Measurements from ENCODE around the gene SEPTIN11.

Gene SEPTIN11

GRCh38 chr4:76952656-76953582 is 3.4 kb downstream of the SEPTIN11 start:
- no peak overlapping the region for H3K27ac ChIP-seq
- no peak overlapping the region for H3K9ac ChIP-seq
- H3K4me2 ChIP-seq: peak overlapping the region; percentile 98; the same call in 1 of the 2 replicates
- no peaks in the 10 kb centered on the region for H3K36me3 ChIP-seq (ENCODE audit: insufficient read depth)
- no peak overlapping the region for H2AFZ ChIP-seq (ENCODE audit: low read depth)
- peaks cover 22% of the 10 kb centered on the region for H3K4me1 ChIP-seq (ENCODE audit: low read depth, poor library complexity, severe bottlenecking)
- no peaks in the 10 kb centered on the region for H3K27me3 ChIP-seq (ENCODE audit: insufficient read depth, low read depth)
- H4K20me1 ChIP-seq (ENCODE audit: insufficient read depth): no peaks in the 10 kb centered on the region; the same call in 1 of the 2 replicates
- TF ChIP-seq, protein P1, sequence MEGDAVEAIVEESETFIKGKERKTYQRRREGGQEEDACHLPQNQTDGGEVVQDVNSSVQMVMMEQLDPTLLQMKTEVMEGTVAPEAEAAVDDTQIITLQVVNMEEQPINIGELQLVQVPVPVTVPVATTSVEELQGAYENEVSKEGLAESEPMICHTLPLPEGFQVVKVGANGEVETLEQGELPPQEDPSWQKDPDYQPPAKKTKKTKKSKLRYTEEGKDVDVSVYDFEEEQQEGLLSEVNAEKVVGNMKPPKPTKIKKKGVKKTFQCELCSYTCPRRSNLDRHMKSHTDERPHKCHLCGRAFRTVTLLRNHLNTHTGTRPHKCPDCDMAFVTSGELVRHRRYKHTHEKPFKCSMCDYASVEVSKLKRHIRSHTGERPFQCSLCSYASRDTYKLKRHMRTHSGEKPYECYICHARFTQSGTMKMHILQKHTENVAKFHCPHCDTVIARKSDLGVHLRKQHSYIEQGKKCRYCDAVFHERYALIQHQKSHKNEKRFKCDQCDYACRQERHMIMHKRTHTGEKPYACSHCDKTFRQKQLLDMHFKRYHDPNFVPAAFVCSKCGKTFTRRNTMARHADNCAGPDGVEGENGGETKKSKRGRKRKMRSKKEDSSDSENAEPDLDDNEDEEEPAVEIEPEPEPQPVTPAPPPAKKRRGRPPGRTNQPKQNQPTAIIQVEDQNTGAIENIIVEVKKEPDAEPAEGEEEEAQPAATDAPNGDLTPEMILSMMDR (conservative IDR thresholded peaks at IDR 0.05; ENCODE audit: low read depth, low read length): no peak
- peaks cover 56% of the 10 kb centered on the region for H3K79me2 ChIP-seq (ENCODE audit: insufficient read depth, low read depth)
- no peak overlapping the region for H3K4me3 ChIP-seq (IDR thresholded peaks at IDR 0.05; ENCODE audit: insufficient read depth, low read depth, low read length)

GRCh38 chr4:76953956-76954355 is 4.4 kb downstream of the SEPTIN11 start:
- TF ChIP-seq, protein P1 (conservative IDR thresholded peaks at IDR 0.05; ENCODE audit: low read depth, low read length): no peak
- Histone ChIP-seq H3K4me1 (ENCODE audit: low read depth, poor library complexity, severe bottlenecking) (peaks cover 22% of the 10 kb centered on the region), H3K27me3 (ENCODE audit: insufficient read depth, low read depth) (no peaks in the 10 kb centered on the region), H3K4me3 (IDR thresholded peaks at IDR 0.05; ENCODE audit: insufficient read depth, low read depth, low read length) (no peak overlapping the region), H3K4me2 (no peak overlapping the region), H3K9ac (no peak overlapping the region), H3K79me2 (ENCODE audit: insufficient read depth, low read depth) (peaks cover 56% of the 10 kb centered on the region), H2AFZ (ENCODE audit: low read depth) (no peak overlapping the region), H3K36me3 (ENCODE audit: insufficient read depth) (no peaks in the 10 kb centered on the region), H4K20me1 (ENCODE audit: insufficient read depth) (no peaks in the 10 kb centered on the region; the same call in 1 of the 2 replicates), H3K27ac (no peak overlapping the region)

DNA sequence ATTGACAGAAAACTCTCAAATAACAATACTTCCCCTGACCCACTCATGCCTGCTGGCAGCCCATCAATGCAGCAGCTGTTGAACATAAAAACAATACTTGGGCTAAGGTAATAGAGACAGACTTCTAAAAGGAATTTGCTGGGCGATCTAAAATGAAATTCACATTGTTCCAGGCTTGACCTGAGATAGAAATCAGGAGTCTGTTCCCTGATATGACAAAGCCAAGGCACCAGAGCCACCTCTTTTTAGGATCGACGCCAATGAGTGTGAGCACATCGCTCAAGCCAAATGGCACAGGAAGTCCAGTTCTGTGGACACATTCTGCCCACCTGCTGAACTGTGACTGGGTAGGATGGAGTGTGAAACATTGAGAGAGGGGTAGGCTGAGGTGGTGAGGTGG is 4.9 kb downstream of the SEPTIN11 start:
- Histone ChIP-seq H3K4me2 (no peak overlapping the region), H3K9ac (no peak overlapping the region), H4K20me1 (ENCODE audit: insufficient read depth) (no peaks in the 10 kb centered on the region; the same call in 1 of the 2 replicates), H3K36me3 (ENCODE audit: insufficient read depth) (no peaks in the 10 kb centered on the region), H3K79me2 (ENCODE audit: insufficient read depth, low read depth) (peaks cover 56% of the 10 kb centered on the region), H3K4me1 (ENCODE audit: low read depth, poor library complexity, severe bottlenecking) (peaks cover 22% of the 10 kb centered on the region), H2AFZ (ENCODE audit: low read depth) (no peak overlapping the region), H3K27me3 (ENCODE audit: insufficient read depth, low read depth) (no peaks in the 10 kb centered on the region), H3K27ac (no peak overlapping the region), H3K4me3 (IDR thresholded peaks at IDR 0.05; ENCODE audit: insufficient read depth, low read depth, low read length) (no peak overlapping the region)
- TF ChIP-seq, protein P1 (conservative IDR thresholded peaks at IDR 0.05; ENCODE audit: low read depth, low read length): no peak

DNA sequence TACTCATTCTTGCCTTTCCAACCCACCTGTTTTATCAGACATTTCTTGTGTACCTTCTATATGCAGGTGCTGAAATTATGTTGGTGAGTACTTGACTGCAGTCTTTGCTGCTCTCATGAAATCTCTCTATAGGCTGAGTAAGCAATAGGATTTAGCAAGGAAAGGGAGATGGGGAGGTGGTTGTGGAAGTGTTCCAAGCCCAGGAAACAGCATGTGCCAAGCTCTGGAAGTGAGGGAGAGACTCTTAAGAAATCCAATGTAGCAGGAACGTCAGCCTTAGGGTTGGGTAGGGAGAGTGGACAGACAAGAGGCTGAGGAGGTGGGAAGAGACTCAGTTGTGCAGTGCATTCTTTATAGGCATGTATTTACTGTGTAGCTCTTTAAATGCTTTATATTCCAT is 5.6 kb downstream of the SEPTIN11 start:
- no peaks in the 10 kb centered on the region for H3K36me3 ChIP-seq (ENCODE audit: insufficient read depth)
- H3K27ac ChIP-seq: no peak overlapping the region
- H2AFZ ChIP-seq (ENCODE audit: low read depth): no peak overlapping the region
- H3K9ac ChIP-seq: no peak overlapping the region
- H3K27me3 ChIP-seq (ENCODE audit: insufficient read depth, low read depth): no peaks in the 10 kb centered on the region
- TF ChIP-seq, protein P1 (conservative IDR thresholded peaks at IDR 0.05; ENCODE audit: low read depth, low read length): no peak
- peaks cover 22% of the 10 kb centered on the region for H3K4me1 ChIP-seq (ENCODE audit: low read depth, poor library complexity, severe bottlenecking)
- no peak overlapping the region for H3K4me2 ChIP-seq
- peaks cover 61% of the 10 kb centered on the region for H3K79me2 ChIP-seq (ENCODE audit: insufficient read depth, low read depth)
- H3K4me3 ChIP-seq (IDR thresholded peaks at IDR 0.05; ENCODE audit: insufficient read depth, low read depth, low read length): no peak overlapping the region
- no peaks in the 10 kb centered on the region; the same call in 1 of the 2 replicates for H4K20me1 ChIP-seq (ENCODE audit: insufficient read depth)
